ENCODE data around the gene RAB11FIP4.

GRCh38 chr17:31381165-31381668 lies 10.3 kb upstream of the RAB11FIP4 start:
- TF ChIP-seq, protein P1, sequence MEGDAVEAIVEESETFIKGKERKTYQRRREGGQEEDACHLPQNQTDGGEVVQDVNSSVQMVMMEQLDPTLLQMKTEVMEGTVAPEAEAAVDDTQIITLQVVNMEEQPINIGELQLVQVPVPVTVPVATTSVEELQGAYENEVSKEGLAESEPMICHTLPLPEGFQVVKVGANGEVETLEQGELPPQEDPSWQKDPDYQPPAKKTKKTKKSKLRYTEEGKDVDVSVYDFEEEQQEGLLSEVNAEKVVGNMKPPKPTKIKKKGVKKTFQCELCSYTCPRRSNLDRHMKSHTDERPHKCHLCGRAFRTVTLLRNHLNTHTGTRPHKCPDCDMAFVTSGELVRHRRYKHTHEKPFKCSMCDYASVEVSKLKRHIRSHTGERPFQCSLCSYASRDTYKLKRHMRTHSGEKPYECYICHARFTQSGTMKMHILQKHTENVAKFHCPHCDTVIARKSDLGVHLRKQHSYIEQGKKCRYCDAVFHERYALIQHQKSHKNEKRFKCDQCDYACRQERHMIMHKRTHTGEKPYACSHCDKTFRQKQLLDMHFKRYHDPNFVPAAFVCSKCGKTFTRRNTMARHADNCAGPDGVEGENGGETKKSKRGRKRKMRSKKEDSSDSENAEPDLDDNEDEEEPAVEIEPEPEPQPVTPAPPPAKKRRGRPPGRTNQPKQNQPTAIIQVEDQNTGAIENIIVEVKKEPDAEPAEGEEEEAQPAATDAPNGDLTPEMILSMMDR (IDR thresholded peaks at IDR 0.05 in 2 of 3, conservative IDR thresholded peaks at IDR 0.05 in 1 of 3; ENCODE audit: insufficient read depth in 2 of 3, low read depth in 1 of 3, low read length in 3 of 3), result no peak
- TF ChIP-seq STAT5B (CRISPR knock-in tag; IDR thresholded peaks at IDR 0.05) (no peak), BHLHE40 (IDR thresholded peaks at IDR 0.05; ENCODE audit: low read length) (no peak), BCLAF1 (IDR thresholded peaks at IDR 0.05; ENCODE audit: borderline replicate concordance in 1 of 2, control insufficient read depth in 1 of 2, low read depth in 2 of 2, low read length in 1 of 2) (no peak), ZNF140 (CRISPR knock-in tag; IDR thresholded peaks at IDR 0.05) (no peak), CUX1 (CRISPR knock-in tag; IDR thresholded peaks at IDR 0.05) (no peak), FUS (optimal IDR thresholded peaks at IDR 0.05; ENCODE audit: low read depth, low read length) (no peak), POLR2AphosphoS5 (IDR thresholded peaks at IDR 0.05; ENCODE audit: control insufficient read depth, insufficient read depth, low read depth, low read length) (no peak), HDAC6 (IDR thresholded peaks at IDR 0.05; ENCODE audit: low read depth, low read length) (no peak)
- TF ChIP-seq, protein P2, sequence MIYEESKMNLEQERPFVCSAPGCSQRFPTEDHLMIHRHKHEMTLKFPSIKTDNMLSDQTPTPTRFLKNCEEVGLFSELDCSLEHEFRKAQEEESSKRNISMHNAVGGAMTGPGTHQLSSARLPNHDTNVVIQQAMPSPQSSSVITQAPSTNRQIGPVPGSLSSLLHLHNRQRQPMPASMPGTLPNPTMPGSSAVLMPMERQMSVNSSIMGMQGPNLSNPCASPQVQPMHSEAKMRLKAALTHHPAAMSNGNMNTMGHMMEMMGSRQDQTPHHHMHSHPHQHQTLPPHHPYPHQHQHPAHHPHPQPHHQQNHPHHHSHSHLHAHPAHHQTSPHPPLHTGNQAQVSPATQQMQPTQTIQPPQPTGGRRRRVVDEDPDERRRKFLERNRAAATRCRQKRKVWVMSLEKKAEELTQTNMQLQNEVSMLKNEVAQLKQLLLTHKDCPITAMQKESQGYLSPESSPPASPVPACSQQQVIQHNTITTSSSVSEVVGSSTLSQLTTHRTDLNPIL (CRISPR knock-in tag; IDR thresholded peaks at IDR 0.05), result no peak

Data from K562 (cell line).